GM21825 (cell line): ENCODE measurements around the gene EFS.
"Not testable (repeated sequence)": the region's sequence is repeated elsewhere in the genome, so short reads cannot be mapped to it uniquely, and the experiment has no call there.

Source experiments
- ATAC-seq: cut with Tn5 transposase; IDR thresholded peaks from one replicate; pipeline ENCODE4 v1.9.1; 2021; ENCODE audit warnings: mild to moderate bottlenecking, moderate library complexity; ENCODE audit not compliant: unreplicated experiment

EFS gene

DNA sequence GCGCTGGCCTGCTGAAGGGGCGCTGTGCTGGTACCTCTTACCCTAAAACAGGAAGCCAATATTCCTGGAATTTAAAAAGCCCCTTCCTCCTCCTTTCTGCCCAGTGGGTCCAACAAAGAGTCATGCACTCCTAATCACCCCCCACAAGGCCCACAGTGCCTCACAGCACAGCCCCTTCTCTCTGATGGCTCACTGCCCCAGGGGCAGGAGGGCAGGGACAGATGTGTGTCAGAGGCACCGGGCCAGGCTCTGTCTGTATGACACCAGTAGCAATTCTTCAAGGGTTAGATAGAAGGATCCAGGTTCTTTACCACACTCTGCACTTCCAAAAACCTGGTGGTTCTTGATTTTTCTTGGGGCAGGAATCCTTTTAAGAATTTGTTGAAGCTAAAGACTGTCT is 34.2 kb upstream of the EFS start:
- ATAC-seq = no peak

DNA sequence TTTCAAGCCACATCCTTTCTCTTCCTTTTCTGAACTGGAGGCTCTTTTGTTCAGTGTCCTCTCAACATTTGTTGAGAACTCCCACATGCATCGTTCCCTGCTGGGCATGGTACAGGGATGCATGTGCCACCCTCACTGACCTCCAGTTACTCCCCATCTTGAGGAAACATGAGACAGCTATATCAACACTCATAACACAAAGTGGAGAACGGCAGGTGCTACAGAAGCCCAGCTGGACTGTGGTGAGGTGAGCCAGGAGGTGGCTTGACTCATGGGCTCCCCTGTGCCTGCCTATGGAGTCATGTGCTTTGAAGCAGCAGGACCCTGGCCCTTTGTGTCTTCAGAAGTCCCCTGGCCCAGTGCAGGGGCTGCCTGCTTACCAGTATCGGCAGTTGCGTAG is 33.4 kb upstream of the EFS start:
- no peak for ATAC-seq

GRCh38 chr14:23396781-23397407 is 31.9 kb upstream of the EFS start:
- ATAC-seq = no peak

GRCh38 chr14:23396126-23396525 is 31.2 kb upstream of the EFS start:
- no peak for ATAC-seq

DNA sequence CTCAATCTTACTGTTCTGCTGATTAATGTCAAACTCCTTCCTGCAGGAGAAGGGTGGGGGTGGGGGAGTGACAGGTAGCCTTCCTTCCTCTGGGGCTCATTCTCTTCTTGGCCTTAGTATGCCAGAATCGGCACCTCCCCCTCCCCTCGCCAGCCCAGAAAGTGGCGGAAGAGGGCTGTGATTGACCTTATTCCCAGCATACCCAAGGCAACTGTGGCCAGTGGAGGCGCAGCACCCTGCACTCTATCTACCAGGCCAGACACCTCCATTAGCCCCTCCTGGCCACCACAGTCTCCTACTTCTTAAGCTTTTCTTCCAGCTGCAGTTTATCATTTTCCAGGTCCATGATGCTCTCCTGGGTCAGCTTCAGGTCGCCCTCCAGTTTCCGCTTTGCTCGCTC is 27.6 kb upstream of the EFS start:
- ATAC-seq = no peak

- not testable (repeated sequence) for ATAC-seq
Observed at GRCh38 chr14:23389871-23390270, 24.9 kb upstream of the EFS start.

DNA sequence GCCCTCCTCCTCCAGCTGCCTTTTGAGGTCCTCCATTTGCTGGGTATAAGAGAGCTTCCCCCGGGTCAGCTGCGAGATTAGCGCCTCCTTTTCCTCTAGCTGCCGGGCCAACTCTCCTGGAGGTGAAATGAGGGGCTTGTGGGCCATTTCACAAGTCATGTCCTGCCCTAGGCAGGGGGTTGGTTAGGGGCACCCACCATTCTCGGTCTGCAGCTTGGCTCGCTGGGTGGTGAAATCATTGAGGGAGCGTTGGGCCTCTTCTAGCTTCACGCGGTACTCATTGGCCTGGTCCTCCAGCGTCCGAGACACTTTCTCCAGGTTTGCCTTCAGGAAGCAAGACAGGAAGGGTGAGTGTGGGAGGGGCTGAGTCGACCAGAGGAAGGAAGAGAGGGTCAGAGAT is 24.4 kb upstream of the EFS start:
- no peak for ATAC-seq

GRCh38 chr14:23388996-23389395 is 24.0 kb upstream of the EFS start:
- ATAC-seq = no peak

GRCh38 chr14:23387916-23388882 is 23.2 kb upstream of the EFS start:
- ATAC-seq = no peak

DNA sequence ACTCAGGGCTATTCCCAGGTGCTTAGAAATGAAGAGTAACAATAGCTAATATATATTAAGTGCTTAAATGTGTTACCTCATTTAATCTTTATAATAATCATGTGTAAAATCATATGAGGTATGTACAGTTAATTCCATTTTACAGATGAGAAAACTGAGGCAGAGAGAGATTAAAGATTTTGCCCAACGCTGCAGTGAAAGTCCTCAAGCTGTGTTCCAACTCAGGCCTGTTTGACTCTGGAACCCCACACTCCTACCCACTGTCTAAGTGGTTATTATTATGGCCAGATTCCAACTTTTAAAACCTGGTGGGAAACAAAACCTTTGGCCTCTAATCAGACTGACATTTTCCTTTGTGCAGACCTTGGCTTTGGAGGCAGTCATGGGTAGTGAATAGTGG is 22.0 kb upstream of the EFS start:
- ATAC-seq = no peak

DNA sequence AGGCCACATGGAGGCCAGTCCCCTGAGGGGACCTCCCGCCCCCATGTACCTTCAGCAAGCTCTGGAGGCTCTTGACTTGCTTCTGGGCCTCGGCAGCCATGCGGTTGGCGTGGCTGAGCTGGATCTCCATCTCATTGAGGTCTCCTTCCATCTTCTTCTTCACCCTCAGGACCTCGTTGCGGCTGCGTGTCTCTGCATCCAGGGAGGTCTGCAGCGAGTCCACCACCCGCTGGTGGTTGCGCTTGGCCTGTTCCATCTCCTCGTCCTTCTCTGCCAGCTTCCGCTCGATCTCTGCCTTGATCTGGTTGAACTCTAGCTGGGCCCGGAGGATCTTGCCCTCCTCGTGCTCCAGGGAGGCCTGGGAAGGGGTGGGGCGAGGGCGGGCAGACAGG is 21.3 kb upstream of the EFS start:
- not testable (repeated sequence) for ATAC-seq

DNA sequence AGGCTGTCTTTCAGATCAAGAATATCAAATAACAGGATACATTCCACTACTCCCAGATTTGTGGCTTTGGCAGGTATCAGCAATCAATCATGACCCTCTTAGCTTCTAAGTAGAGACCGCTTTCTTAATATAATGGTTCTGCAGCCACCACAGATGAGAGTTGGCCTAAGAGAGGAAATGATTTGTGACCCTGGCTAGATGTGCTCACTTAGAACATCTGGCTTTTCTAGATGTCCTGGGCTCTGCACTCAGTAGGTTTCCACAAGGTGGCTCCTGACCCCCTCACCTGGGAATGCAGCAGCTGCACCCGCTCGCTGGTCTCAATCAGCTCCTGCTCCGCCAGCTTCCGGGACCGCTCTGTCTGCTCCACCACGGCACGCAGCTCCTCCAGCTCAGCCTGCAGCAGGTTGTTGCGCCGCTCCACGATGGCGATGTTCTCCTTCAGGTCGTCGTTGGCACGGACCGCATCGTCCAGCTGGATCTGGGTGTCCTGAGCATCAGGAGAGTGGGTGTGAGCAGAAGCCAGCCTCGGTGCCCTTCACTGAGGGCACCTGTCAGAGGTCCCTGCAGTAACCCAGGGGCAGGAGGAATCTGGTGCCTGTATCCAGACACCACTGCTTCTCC is 20.8 kb upstream of the EFS start:
- no peak for ATAC-seq

GRCh38 chr14:23385244-23385641 is 20.3 kb upstream of the EFS start:
- no peak for ATAC-seq

DNA sequence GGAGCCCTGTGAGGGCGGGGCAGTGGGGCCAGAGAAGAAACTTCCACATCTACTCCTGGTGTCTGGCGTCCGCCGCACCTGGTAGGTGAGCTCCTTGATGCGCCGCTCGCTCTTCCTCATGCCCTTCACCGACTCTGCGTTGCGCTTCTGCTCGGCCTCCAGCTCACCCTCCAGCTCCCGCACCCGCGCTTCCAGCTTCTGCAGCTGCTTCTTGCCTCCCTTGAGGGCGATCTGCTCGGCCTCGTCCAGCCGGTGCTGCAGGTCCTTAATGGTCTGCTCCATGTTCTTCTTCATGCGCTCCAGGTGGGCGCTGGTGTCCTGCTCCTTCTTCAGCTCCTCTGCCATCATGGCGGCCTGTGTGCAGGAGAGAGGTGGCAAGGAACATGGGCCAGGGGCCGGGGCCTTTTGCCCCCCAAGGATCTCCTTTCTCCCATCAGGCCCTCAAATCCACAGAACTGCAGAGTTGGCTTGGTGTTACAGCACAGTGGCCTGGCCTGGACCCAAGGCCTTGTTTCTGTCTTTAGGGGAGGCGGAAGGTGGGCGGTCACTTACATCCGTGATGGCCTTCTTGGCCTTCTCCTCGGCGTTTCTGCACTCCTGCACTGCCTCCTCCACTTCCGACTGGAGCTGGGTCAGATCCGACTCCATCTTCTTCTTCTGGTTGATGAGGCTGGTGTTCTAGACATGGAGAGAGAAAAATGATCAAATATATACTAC is 19.6 kb upstream of the EFS start:
- ATAC-seq = no peak

DNA sequence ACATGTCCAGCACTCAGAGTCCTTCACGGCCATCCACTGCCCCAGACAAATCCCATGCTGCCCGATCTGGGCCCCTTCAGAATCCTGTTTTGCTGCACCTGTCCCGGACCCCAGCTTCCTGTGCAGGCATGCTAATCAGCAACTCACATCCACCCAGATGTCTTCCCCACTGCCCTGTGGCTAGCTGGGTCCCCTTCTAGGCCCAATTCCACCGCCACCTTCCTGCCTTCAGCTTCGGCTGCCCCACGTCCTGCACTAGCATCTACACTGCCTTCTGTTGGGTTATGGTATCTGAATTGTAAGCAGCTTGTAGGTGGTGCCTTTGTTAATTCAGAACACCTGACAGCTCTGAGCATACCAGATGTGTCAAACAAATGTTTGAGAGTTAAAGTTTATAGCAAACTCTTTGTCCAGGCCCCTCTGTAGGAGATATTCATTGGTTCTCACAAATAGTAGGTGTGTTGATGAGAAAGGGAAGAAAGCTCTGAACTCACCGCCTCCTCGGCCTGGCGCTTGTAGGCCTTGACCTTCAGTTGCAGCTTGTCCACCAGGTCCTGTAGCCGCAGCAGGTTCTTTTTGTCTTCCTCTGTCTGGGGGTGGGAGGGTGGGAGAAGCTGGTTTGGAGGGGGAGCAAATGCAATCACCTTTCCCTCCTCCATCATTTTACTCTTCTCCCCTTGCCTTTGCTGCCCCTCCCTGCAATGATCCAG is 17.9 kb upstream of the EFS start:
- ATAC-seq = no peak

DNA sequence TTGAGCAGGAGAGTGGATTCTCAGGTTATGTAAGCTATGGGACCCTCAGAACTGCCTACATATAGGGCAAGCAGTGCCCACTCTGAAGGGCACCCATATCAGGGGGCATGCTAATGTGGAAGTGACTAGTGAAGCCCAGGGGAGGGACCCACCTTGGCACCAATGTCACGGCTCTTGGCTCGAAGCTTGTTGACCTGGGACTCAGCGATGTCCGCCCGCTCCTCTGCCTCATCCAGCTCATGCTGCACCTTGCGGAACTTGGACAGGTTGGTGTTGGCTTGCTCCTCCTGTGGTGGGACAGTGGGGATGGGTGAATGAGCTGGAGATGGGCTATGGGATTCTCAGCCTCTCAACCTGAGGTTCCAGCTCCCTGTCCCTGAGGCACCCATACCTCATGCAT is 17.3 kb upstream of the EFS start:
- no peak for ATAC-seq

DNA sequence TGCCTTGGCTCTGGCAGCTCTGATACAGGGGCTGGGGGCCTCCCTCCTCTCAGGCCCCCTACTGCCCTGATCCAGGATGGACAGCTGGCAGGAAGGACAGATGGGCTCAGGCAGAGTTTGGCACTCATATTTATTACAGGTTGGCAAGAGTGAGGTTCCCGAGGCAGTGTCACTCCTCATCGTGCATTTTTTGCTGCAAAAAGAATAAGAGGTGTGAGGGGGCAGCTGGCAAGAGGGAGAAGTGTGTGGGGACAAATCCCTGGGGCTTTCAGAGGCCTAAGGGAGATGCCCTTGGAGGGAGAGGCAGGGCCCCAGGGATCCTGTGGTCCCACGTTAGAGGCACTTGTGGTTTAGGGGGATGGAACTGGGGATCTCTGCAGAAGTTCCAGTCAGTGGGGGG is 16.9 kb upstream of the EFS start:
- ATAC-seq = no peak

DNA sequence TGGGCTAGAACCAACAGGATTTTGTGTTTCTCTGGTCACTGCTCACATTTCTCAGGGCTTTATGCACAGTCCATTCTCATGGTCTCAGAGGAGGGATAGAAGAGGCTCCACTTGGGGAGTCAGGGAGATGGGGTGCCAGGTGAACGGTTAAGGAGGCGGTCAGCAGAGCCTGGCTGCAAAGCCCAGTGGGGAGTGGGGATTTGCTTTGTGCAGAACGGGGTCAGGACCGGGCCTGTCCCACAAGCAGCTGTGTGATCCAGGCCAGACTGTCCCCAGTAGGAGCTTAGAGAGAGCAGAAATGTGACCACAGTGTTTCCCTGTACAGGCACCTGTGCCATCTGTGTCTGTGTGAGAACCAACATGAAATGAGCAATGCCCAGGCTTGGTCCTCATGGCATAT is 16.0 kb upstream of the EFS start:
- ATAC-seq = no peak

GRCh38 chr14:23380197-23380914 is 15.4 kb upstream of the EFS start:
- ATAC-seq = no peak
